Measurements from ENCODE around the gene CAPN7. TPM values are rescaled to one million over a fixed set of nuclear protein-coding genes. Genes with fewer than 3 reads are reported as not detected.
A peak's percentile ranks its signal among the peaks of the same experiment; 100 is the strongest.
"Not testable (repeated sequence)": the region's sequence is repeated elsewhere in the genome, so short reads cannot be mapped to it uniquely, and the experiment has no call there.

The CAPN7 gene
- 20.6 TPM for polyA plus RNA-seq (2012; ENCODE audit: insufficient read depth, insufficient read length)

- peak within 1 kb of the TSS; percentile 81 for H3K4me3 ChIP-seq (ENCODE audit: low read length)
- peak; percentile 78 for DNase-seq (ENCODE audit: low read depth, low spot score)
Measured at GRCh38 chr3:15205934-15206661, at the start of gene CAPN7. CAPN7 (plus strand) TSS chr3:15206246; CDS start chr3:15206496, 250 bp downstream.

GRCh38 chr3:15157441-15157840 is 48.6 kb upstream of the CAPN7 start:
- no peak overlapping the region for H3K4me3 ChIP-seq (ENCODE audit: low read length)

GRCh38 chr3:15159501-15160136 is 46.4 kb upstream of the CAPN7 start:
- no peak overlapping the region for H3K4me3 ChIP-seq (ENCODE audit: low read length)
- DNase-seq (ENCODE audit: low read depth, low spot score): no peak

More at GRCh38 chr3:15157441-15157840, 48.6 kb upstream of the CAPN7 start:
- no peak for DNase-seq (ENCODE audit: low read depth, low spot score)

GRCh38 chr3:15160662-15161061 is 45.4 kb upstream of the CAPN7 start:
- no peak for DNase-seq (ENCODE audit: low read depth, low spot score)
- no peak overlapping the region for H3K4me3 ChIP-seq (ENCODE audit: low read length)

- no peak for DNase-seq (ENCODE audit: low read depth, low spot score)
- no peak overlapping the region for H3K4me3 ChIP-seq (ENCODE audit: low read length)
Measured at GRCh38 chr3:15161133-15161532, 44.9 kb upstream of the CAPN7 start.

- not testable (repeated sequence) for H3K4me3 ChIP-seq (ENCODE audit: low read length); DNase-seq (ENCODE audit: low read depth, low spot score)
Measured at GRCh38 chr3:15163656-15164055, 42.4 kb upstream of the CAPN7 start.

GRCh38 chr3:15164340-15164739 is 41.7 kb upstream of the CAPN7 start:
- H3K4me3 ChIP-seq (ENCODE audit: low read length): no peak overlapping the region
- DNase-seq (ENCODE audit: low read depth, low spot score): no peak

- H3K4me3 ChIP-seq (ENCODE audit: low read length): no peak overlapping the region
- DNase-seq (ENCODE audit: low read depth, low spot score): no peak
Measured at GRCh38 chr3:15165061-15165460, 41.0 kb upstream of the CAPN7 start.

GRCh38 chr3:15166391-15166790 is 39.7 kb upstream of the CAPN7 start:
- not testable (repeated sequence) for DNase-seq (ENCODE audit: low read depth, low spot score); H3K4me3 ChIP-seq (ENCODE audit: low read length)

GRCh38 chr3:15171096-15171495 is 35.0 kb upstream of the CAPN7 start:
- DNase-seq (ENCODE audit: low read depth, low spot score): no peak
- no peak overlapping the region for H3K4me3 ChIP-seq (ENCODE audit: low read length)

- DNase-seq (ENCODE audit: low read depth, low spot score): no peak
- H3K4me3 ChIP-seq (ENCODE audit: low read length): no peak overlapping the region
Measured at GRCh38 chr3:15172806-15173205, 33.2 kb upstream of the CAPN7 start.

- no peak for DNase-seq (ENCODE audit: low read depth, low spot score)
- no peak overlapping the region for H3K4me3 ChIP-seq (ENCODE audit: low read length)
Measured at GRCh38 chr3:15174953-15175352, 31.1 kb upstream of the CAPN7 start.

GRCh38 chr3:15175605-15176004 is 30.4 kb upstream of the CAPN7 start:
- no peak for DNase-seq (ENCODE audit: low read depth, low spot score)
- no peak overlapping the region for H3K4me3 ChIP-seq (ENCODE audit: low read length)

- DNase-seq (ENCODE audit: low read depth, low spot score): no peak
- no peak overlapping the region for H3K4me3 ChIP-seq (ENCODE audit: low read length)
Measured at GRCh38 chr3:15180042-15180611, 25.9 kb upstream of the CAPN7 start.

- no peak overlapping the region for H3K4me3 ChIP-seq (ENCODE audit: low read length)
- DNase-seq (ENCODE audit: low read depth, low spot score): no peak
Measured at GRCh38 chr3:15181511-15181910, 24.5 kb upstream of the CAPN7 start.

- H3K4me3 ChIP-seq (ENCODE audit: low read length): no peak overlapping the region
- no peak for DNase-seq (ENCODE audit: low read depth, low spot score)
Measured at GRCh38 chr3:15181963-15182362, 24.1 kb upstream of the CAPN7 start.

GRCh38 chr3:15183011-15183410 is 23.0 kb upstream of the CAPN7 start:
- DNase-seq (ENCODE audit: low read depth, low spot score): no peak
- no peak overlapping the region for H3K4me3 ChIP-seq (ENCODE audit: low read length)

- no peak overlapping the region for H3K4me3 ChIP-seq (ENCODE audit: low read length)
- DNase-seq (ENCODE audit: low read depth, low spot score): no peak
Measured at GRCh38 chr3:15185404-15185803, 20.6 kb upstream of the CAPN7 start.

- no peak overlapping the region for H3K4me3 ChIP-seq (ENCODE audit: low read length)
Measured at GRCh38 chr3:15186101-15186476, 20.0 kb upstream of the CAPN7 start.

GRCh38 chr3:15186477-15187164 is 19.4 kb upstream of the CAPN7 start:
- not testable (repeated sequence) for H3K4me3 ChIP-seq (ENCODE audit: low read length); DNase-seq (ENCODE audit: low read depth, low spot score)

More at GRCh38 chr3:15186101-15186476, 20.0 kb upstream of the CAPN7 start:
- no peak for DNase-seq (ENCODE audit: low read depth, low spot score)

All from Jurkat, Clone E6-1 (cell line).